ENCODE data around the gene AKAP13.

DNA sequence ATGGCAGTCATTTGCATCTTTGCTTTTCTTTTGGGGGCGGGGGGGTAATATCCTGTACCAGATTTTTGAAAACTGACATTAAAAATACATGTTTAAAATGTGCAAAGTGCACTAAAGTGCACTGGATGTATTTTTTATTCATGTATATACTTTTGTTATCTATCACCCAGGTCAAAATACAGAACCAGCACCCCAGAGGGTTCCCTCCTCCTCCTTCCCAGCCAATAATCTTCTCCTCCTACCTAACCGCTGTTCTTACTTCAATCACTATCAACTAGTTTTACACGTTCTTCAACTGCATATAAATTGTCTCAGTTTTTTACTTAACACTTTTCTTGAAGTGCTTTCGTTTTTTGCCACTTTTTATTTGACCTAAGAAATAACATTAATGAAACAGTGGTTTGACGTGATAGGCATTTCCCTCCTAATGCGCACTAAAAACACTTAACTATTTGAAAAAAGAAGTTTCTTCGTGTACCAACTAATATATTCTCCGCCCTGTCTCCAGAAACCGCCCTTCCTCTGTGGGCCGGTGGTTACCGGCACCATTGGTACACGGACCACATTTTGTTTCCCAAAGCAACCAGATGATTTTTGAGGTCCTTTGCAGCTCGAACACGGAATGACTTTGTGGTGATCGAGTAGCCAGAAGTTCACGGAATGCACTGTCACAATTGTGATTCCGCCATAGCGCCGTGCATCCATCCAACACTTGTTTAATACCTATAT is 836 bp upstream of the AKAP13 start:
- TF ChIP-seq FOXA1 (IDR thresholded peaks at IDR 0.05) (no peak), FOXK2 (IDR thresholded peaks at IDR 0.05) (no peak), FOXM1 (IDR thresholded peaks at IDR 0.05; ENCODE audit: borderline replicate concordance) (no peak), L3MBTL2 (conservative IDR thresholded peaks at IDR 0.05) (no peak), CTBP1 (IDR thresholded peaks at IDR 0.05; ENCODE audit: borderline replicate concordance) (no peak), SUZ12 (IDR thresholded peaks at IDR 0.05) (no peak), SP1 (IDR thresholded peaks at IDR 0.05) (no peak), ELF4 (IDR thresholded peaks at IDR 0.05) (no peak)

All from HEK293T (cell line).